Stimulated activated CD4-positive, alpha-beta T cell treated with anti-CD3 and anti-CD28 coated beads, Interleukin-15, amount 100 ng/mL, for 1 hour (primary cell): Measurements from ENCODE around the gene DDC.
"Not testable (repeated sequence)": the region's sequence is repeated elsewhere in the genome, so short reads cannot be mapped to it uniquely, and the experiment has no call there.

Source experiments
- DNase-seq, 2 donors: peaks; one replicate each; pipeline ENCODE4 v3.0.0-alpha.2; 2020; ENCODE audit warnings: low read depth in 1 of 2, low spot score in 1 of 2

Gene DDC

DNA sequence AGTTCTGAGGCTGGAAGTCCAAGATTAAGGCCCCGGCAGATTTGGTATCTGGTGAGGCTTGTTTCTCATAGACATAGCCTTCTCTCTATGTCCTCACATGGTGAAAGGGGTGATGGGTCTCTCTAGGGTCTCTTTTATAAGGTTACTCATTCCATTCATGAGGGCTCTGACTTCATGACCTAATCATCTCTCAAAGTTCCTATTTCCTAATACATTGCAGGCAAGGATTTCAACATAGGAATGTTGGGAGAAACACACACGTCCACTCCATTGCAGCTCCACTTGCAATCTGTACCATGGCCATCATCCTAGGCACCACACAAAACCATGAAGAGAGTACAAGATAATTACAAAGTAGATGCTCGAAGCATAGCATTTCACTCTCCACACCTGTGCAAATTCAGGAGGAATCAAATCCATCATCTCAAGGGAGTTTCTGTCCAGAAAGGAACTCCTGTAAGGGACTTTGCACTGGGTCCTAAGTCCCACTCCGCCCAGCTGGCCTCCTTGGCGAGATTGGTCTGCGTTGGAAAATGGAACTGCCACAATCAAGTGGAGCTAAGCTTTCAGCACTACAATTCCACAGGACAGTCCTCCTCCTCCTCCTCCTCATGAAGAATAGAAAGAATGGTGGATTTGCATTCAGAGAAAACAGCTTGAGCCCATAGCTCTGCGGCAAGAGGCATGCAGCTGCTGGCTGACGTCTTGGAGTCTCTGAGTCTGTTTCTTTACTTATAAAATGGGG, 8.8 kb downstream of the DDC start:
- no peak for DNase-seq

DNA sequence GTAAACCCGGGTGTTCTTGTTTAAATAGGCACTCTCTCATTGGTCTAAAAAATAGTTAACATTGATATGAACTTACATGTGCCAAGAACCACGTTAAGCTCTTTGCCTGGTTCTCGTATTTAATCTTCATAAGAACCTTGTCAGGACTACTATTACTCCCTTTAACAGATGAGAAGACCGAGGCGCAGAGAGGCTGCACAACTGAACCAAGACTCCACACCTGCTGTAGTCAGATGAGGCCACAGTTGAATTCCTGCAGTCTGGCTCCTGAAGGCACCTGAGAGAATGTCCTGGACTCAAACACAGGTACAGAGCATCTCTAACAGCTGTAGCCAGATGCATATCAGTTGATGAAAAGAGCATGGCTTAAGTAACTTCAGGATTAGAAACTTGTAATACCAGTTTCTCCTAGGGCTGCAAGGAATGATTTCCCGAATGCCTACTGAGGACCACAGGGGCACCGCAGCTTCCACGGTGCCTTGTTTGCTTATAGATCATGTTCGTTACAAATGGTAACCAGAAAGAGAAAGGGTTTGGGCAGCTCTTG, 9.5 kb downstream of the DDC start:
- DNase-seq = no peak

DNA sequence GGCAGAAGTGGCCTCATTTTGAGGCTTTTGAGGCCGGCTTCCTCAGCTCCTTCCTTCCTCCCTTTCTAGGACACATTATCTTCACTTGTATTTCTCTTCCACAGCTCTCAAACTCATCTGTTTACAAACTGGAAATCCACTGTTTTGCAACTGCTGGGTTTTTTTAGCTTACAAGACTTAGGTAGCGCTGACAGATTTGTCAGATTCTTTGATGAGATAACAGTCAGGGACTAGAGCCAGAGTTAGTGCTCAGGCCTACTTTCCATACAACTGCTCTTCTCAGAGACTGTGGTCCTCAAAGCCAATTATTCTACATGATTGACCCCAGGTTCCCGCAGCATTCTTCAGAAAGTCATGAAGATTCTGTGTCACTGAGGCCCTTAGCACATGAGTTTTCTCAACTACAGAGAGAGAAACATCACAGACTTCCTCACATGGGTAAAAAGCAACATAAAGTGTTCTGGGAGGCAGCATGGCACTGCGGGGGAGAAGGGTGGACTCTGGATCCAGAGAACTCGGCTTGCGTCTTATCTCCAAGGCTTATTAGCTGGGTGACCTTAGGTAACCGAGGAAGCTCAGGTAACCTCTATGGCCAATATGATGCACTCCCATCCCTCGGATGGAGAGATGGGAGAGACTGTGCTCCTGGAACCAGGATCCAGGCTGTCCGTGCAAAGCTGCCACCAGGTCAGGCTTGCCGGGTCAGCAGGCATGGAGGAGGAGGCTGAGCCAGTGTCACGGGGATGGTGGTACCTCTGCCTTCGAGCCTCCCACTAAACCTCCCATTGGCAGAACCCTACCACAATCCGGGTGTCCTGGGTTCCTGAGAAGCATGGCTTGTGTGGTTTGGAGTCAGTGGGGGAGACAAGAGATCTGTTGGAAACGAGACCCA, 10.5 kb downstream of the DDC start:
- no peak for DNase-seq

GRCh38 chr7:50553973-50554372, 11.2 kb downstream of the DDC start:
- DNase-seq = no peak

- no peak for DNase-seq
Observed at GRCh38 chr7:50552921-50553320, 12.3 kb downstream of the DDC start.

GRCh38 chr7:50552139-50552538, 13.1 kb downstream of the DDC start:
- DNase-seq = no peak

GRCh38 chr7:50545613-50546012, 19.6 kb downstream of the DDC start:
- not testable (repeated sequence) for DNase-seq

GRCh38 chr7:50544992-50545391, 20.2 kb downstream of the DDC start:
- no peak for DNase-seq

DNA sequence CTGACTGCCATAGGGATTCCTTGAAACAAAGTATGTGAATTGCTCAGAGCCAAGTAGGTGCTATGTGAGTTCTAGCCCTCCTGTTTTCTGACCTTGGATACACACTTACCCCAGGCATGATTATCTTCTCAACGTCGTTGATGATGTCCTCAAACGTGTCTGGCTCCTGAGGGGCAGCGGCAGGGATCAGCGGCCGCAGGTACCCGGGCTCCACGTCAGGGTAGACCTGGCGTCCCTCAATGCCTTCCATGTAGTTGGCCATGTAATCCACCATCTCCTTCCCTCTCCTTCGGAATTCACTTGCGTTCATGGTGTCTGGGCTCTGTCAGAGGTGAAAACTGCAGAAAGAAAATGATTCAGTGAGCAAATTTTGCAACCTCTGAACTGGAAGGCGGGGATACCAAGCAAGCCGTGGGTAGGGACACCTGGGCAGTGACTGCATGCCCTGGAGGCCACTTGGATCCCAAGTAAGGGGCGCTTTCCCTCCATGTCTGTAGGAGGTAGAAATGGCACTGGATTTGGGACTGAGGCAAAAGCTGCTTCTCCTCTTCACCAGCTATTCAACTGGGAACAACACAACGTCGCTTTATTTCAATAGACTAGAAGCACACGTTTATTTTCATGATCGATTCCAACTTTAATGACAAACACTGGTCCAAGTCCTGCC, 21.3 kb downstream of the DDC start:
- DNase-seq = no peak

GRCh38 chr7:50542132-50542531, 23.1 kb downstream of the DDC start:
- no peak for DNase-seq

GRCh38 chr7:50540785-50541579, 24.2 kb downstream of the DDC start:
- DNase-seq = no peak

DNA sequence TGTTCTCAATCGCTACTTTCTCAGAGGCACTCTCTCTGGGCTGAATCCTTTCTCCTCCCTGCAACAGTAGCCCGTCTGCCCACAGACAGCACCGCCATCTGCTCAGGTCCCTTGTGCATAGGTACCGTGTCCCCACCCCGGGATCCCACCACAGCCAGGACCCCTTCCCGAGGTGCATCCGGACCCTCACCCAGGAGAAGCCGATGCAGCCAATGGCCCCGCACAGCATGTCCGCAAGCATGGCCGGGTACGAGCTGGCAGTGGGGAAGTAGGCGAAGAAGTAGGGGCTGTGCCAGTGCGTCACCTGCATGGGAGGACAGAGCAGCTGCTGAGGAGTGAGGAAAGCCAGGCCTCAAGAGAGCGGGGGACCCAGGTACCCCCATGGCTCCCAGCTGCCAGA, 25.5 kb downstream of the DDC start:
- no peak for DNase-seq

DNA sequence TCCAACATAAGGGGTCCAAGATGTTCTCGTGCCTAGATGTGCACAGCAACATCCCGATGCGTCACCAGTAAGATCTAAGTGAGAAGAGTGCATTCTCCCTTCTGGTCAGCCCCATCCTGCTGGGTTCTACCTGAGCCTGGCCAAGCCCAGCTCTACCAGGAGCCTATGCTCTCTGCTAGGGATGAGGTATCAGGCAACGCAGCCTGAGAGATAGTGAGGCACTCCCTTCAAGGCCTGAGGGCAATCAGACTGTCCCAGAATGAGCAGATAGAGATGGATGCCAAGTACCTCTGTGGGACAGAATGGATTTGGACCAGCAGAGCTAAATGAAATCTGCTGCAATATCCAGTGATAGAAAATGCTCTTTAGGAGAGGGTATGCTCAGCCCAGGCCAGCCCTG, 26.7 kb downstream of the DDC start:
- no peak for DNase-seq

DNA sequence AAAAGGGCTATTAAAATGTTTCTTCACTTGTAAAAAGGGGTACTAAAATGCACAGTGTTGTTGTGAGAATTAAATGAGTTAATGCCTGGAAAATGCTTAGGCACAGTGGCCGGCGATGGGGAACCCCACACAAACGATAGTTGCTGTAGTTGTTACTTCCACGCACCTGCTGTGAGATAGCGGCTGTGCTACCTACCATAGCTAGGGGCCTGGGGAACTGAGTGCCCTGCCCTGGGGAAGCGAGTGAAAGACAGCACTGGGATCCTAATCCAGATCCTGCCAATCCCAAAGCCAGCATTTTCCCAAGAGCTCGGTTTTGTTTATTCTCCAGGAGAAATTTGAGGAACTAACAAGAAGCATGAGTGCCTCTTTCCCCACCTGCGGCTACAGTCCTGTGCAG, 27.8 kb downstream of the DDC start:
- DNase-seq = no peak

DNA sequence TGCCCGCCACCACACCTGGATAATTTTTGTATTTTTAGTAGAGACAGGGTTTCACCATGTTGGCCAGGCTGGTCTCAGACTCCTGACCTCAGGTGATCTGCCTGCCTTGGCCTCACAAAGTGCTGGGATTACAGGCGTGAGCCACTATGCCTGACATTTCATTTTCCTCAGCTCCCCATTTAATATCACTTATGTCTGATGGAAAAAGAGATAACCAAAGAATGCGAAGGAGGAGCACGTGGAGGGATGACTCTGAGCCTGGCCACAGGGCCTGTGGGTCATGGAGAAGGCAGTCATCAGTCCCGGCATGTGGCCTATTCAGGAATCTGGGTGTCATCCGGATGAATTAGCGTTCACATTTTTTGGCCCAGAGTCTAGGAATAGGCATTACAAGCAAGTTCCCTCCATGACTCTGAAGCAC, 29.9 kb downstream of the DDC start:
- not testable (repeated sequence) for DNase-seq

- DNase-seq = no peak
Observed at GRCh38 chr7:50534690-50535290, 30.4 kb downstream of the DDC start.

GRCh38 chr7:50533866-50534265, 31.3 kb downstream of the DDC start:
- no peak for DNase-seq

- DNase-seq = no peak
Observed at GRCh38 chr7:50531928-50532327, 33.3 kb downstream of the DDC start.

DNA sequence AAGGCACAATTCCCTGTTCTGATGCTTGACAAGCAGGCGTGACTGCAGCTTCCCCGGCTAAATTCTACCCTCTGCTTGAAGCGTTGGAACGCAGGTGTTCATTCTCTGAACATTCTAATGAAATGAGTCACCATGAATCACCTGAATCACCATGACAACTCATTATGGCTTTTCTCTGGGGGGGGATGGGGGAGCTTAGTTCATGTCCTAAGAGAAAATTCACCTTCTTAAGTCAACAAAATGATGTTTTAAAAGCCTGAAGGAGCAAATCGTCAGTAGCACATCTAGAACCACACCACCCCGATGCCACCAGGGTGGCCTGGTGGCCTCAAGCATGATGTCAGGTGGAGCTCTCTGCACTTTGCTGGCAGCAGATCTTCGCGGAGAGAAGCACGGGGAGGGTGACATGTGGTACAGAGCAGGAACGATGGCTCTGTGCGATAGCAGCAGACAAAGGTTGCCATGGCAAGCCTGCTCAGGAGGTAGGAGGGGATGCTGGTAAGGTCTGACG, 33.7 kb downstream of the DDC start:
- no peak for DNase-seq

DNA sequence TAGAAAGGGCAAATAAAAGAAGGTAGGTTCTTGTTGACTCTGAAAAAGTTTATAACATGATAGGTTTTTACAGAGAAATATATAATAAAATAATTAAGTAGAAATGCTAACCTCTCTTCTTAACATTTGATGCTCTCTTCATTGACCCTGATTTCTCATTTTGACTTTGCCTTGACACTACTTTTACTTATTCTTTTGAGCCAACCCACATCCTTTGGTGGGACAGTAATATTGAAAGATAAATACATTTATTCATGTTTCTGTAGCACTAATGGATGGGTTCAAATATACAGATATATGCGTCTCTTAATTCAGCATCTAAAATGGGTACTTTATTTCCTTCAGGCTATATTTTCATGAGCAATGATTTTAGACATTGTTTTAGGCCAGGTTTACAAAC, 34.4 kb downstream of the DDC start:
- no peak for DNase-seq
